22Rv1 (cell line): ENCODE measurements around the gene SPATA16.

ENCODE experiments used
- CTCF ChIP-seq: fragments of 450-650 bp; IDR thresholded peaks from 2 replicates; pipeline ENCODE4 v1.5.1; 2017; ENCODE audit warnings: mild to moderate bottlenecking
- ZFX ChIP-seq: fragments of 450-650 bp; IDR thresholded peaks from 2 replicates; pipeline ENCODE4 v1.6.1; 2017; ENCODE audit warnings: antibody characterized with exemption, borderline replicate concordance

- TF ChIP-seq CTCF (no peak), ZFX (no peak)
These were observed 255.3 kb downstream of the SPATA16 start for GRCh38 chr3:172885704-172886103.
